Measurements from ENCODE around the gene MYZAP. TPM values are rescaled to one million over a fixed set of nuclear protein-coding genes. Genes with fewer than 3 reads are reported as not detected.

MYZAP gene
- total and polyA plus RNA-seq, 7 donors, result 7.2 to 55.6 (median 39.1) TPM

- Histone ChIP-seq H3K9me3 (no peaks in the 10 kb centered on the region), H3K36me3 (no peaks in the 10 kb centered on the region), H3K4me3 (no peak overlapping the region), H3K27me3 (no peaks in the 10 kb centered on the region), H3K4me1 (peaks cover 0 to 18% (median 13%) of the 10 kb centered on the region in 4 donors), H3K27ac (peak overlapping the region in 3 of 4 donors; percentile 23 to 35 (median 35))
- WGBS, 2 donors, result 91 to 93% methylated on average over 4 of the region's 4 CpGs
- no peak for DNase-seq
- intact Hi-C loops (cut with DNase I), result loop anchor here (10.0 kb wide), 1 partner anchor 510 kb away; the partner anchor contains the start of gene ALDH1A2
- TF ChIP-seq EP300 (IDR thresholded peaks at IDR 0.05) (no peak), POLR2AphosphoS5 (IDR thresholded peaks at IDR 0.05) (no peak), POLR2A (IDR thresholded peaks at IDR 0.05) (no peak), CTCF (IDR thresholded peaks at IDR 0.05) (no peak)
Observed at GRCh38 chr15:57554812-57555179, 36.9 kb upstream of the MYZAP start.

DNA sequence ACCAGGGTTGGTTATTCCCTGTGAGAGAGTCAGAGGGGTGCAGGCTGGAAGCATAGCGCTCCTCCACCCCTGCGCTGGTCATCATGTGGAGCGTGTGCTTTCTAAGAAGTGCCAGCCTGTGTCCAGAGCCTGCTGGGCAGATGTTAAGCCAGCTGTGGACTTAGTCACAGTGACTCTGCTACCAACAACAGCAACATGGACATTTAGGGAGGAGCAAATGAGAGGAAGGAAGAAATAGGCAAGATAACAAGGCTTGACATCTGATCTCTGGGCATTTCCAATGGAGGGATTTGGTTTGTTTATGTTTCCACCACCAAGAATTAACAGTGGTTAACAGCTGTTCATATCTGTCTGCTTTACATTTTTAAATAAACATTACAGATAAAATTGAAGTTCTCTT is 36.4 kb upstream of the MYZAP start:
- Histone ChIP-seq H3K4me1 (peaks cover 0 to 22% (median 16%) of the 10 kb centered on the region in 4 donors), H3K4me3 (no peak overlapping the region), H3K27ac (peak overlapping the region in 2 of 4 donors; percentile 23 to 35), H3K27me3 (no peaks in the 10 kb centered on the region), H3K36me3 (no peaks in the 10 kb centered on the region), H3K9me3 (no peaks in the 10 kb centered on the region)
- no peak for DNase-seq
- intact Hi-C loops (cut with DNase I), result loop anchor here (10.0 kb wide), 1 partner anchor 510 kb away; the partner anchor contains the start of gene ALDH1A2
- 93 to 96% methylated on average over 3 of the region's 3 CpGs for WGBS, 2 donors
- TF ChIP-seq POLR2AphosphoS5 (IDR thresholded peaks at IDR 0.05) (no peak), EP300 (IDR thresholded peaks at IDR 0.05) (no peak), POLR2A (IDR thresholded peaks at IDR 0.05) (no peak), CTCF (IDR thresholded peaks at IDR 0.05) (no peak)

- TF ChIP-seq CTCF (IDR thresholded peaks at IDR 0.05) (no peak), POLR2AphosphoS5 (IDR thresholded peaks at IDR 0.05) (no peak), EP300 (IDR thresholded peaks at IDR 0.05) (no peak), POLR2A (IDR thresholded peaks at IDR 0.05) (no peak)
- intact Hi-C loops (cut with DNase I), result loop anchor here (10.0 kb wide), 1 partner anchor 509 kb away; the partner anchor contains the start of gene ALDH1A2
- peaks cover 0 to 27% (median 22%) of the 10 kb centered on the region in 4 donors for H3K4me1 ChIP-seq
Observed at GRCh38 chr15:57556040-57556439, 35.7 kb upstream of the MYZAP start.

GRCh38 chr15:57557267-57557666 is 34.4 kb upstream of the MYZAP start:
- DNase-seq, result no peak
- TF ChIP-seq POLR2A (IDR thresholded peaks at IDR 0.05) (no peak), CTCF (IDR thresholded peaks at IDR 0.05) (no peak), EP300 (IDR thresholded peaks at IDR 0.05) (no peak), POLR2AphosphoS5 (IDR thresholded peaks at IDR 0.05) (no peak)
- H3K36me3 ChIP-seq, result no peaks in the 10 kb centered on the region
- WGBS, 2 donors, result 94 to 96% methylated on average over 3 of the region's 3 CpGs
- no peaks in the 10 kb centered on the region for H3K27me3 ChIP-seq
- H3K9me3 ChIP-seq, result no peaks in the 10 kb centered on the region
- no peak overlapping the region for H3K4me3 ChIP-seq
- intact Hi-C loops (cut with DNase I), result loop anchor here (10.0 kb wide), 1 partner anchor 508 kb away; the partner anchor contains the start of gene ALDH1A2
- peaks cover 0 to 23% (median 20%) of the 10 kb centered on the region in 4 donors for H3K4me1 ChIP-seq
- H3K27ac ChIP-seq, result no peak overlapping the region

More at GRCh38 chr15:57556040-57556439, 35.7 kb upstream of the MYZAP start:
- WGBS, 2 donors, result 94% methylated on average over 9 of the region's 9 CpGs
- Histone ChIP-seq H3K27ac (no peak overlapping the region), H3K9me3 (no peaks in the 10 kb centered on the region), H3K4me3 (no peak overlapping the region), H3K27me3 (no peaks in the 10 kb centered on the region), H3K36me3 (no peaks in the 10 kb centered on the region)
- DNase-seq, result no peak

GRCh38 chr15:57557810-57558209 is 33.9 kb upstream of the MYZAP start:
- no peak overlapping the region for H3K4me3 ChIP-seq
- TF ChIP-seq POLR2AphosphoS5 (IDR thresholded peaks at IDR 0.05) (no peak), POLR2A (IDR thresholded peaks at IDR 0.05) (no peak), CTCF (IDR thresholded peaks at IDR 0.05) (no peak), EP300 (IDR thresholded peaks at IDR 0.05) (no peak)
- no peaks in the 10 kb centered on the region for H3K27me3 ChIP-seq
- H3K4me1 ChIP-seq, result peaks cover 0 to 23% (median 20%) of the 10 kb centered on the region in 4 donors
- 92 to 94% methylated on average over 6 of the region's 6 CpGs for WGBS, 2 donors
- H3K27ac ChIP-seq, result no peak overlapping the region
- DNase-seq, result no peak
- H3K9me3 ChIP-seq, result no peaks in the 10 kb centered on the region
- intact Hi-C loops (cut with DNase I), result loop anchor here (10.0 kb wide), 1 partner anchor 507 kb away; the partner anchor contains the start of gene ALDH1A2
- H3K36me3 ChIP-seq, result no peaks in the 10 kb centered on the region

Data from sigmoid colon (tissue), 7 donors.